ENCODE measurements around the gene USP32.
A peak's percentile ranks its signal among the peaks of the same experiment; 100 is the strongest.

Gene USP32

DNA sequence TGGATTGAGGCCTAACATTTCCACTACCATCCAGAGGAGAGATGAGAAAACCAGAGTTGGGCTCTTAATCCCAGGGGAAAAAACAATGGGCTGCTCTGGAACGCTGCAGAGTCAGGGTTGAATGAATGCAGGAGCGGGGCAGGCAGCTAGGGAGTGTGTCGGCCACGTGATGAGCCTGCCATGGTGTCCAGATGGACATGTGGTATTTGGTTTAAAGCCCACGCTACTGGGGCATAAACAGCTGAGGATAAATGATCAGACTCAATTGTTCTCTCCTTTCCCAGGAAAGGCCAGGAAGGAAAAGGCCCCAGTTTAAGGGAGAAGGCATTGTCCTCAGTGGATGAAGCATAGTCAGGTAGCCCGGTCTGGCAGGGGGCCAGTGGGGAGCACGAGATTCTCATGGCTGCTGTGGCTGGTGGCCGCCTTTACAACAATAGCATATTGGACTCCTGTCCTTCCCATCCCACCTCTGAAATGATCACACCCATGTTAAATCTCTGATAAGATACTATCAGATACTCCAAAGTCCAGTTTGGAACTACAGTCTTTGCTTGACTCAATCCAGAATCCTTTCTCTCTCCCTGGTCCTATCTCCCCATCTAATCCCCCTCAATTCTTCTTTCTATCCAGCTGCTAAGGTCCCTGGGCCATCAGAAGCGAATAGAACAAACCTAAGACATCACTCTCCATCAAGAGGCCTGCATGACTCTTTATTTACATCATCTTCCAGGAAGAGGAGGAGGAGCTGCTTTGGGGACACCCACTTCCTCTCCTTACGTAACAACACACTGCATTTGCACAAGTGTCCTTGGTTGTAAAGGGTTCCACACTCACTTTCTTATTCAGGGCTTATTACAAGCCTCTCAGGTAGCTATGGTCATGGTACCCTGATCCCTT is 221.8 kb downstream of the USP32 start:
- DNase-seq: no peak

DNA sequence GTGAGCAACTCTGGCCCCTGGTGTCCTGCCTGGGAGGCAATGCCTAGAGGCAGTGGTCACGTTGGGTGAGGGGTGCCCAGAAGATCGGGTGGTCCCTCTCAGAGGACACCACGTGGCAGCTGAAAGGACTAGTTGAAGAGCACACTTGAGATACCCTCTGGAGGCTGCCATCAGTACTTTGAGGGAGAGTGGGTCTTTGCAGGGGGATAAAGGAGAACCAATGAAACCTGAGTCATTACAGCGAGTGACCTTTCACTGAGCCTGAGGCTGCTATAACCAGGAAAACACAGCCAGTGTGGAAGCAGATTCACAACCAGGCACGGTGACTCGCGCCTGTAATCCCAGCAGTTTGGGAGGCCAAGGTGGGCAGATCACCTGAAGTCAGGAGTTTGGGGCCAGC is 223.3 kb downstream of the USP32 start:
- no peak for DNase-seq

GRCh38 chr17:60167065-60167741 is 224.7 kb downstream of the USP32 start:
- no peak for DNase-seq

GRCh38 chr17:60165971-60166370 is 226.0 kb downstream of the USP32 start:
- DNase-seq: peak; percentile 33 to 55

DNA sequence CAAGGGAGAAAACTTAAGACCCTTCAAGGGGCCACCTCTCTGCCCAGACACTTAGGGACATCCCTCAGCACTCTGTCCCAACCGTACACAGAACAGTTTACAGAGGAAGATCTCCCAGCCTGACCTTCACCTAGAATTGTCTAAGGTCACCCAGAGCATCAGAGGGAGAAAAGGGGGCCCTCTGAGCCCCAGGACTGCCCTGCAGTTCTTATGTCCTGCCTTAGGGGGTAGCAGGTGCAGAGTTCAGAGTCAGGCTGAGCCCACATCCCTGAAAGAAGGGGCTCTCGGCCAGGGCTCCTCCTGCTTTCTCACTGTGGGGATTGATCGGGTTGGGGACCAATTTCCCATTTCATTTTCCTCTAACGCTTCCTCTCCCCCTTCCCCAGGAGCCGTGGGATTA is 226.7 kb downstream of the USP32 start:
- DNase-seq: no peak

GRCh38 chr17:60164697-60165096 is 227.2 kb downstream of the USP32 start:
- no peak for DNase-seq

DNA sequence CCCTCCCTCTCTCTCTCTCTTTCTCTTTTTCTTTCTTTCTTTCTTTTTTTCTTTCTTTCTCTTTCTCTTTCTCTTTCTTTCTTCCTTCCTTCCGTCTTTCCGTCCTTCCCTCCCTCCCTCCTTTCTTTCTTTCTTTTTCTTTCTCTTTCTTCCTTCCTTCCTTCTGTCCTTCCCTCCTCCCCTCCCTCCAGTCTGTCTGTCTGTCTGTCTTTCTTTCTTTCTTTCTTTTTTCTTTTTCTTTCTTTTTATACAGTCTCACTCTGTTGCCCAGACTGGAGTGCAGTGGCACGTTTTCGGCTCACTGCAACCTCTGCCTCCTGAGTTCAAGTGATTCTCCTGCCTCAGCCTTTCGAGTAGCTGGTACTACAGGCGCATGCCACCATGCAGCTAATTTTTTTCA is 227.8 kb downstream of the USP32 start:
- DNase-seq: no peak

GRCh38 chr17:60163108-60163784 is 228.7 kb downstream of the USP32 start:
- DNase-seq: no peak

- no peak for DNase-seq
These were observed 230.2 kb downstream of the USP32 start for GRCh38 chr17:60161598-60162330.

DNA sequence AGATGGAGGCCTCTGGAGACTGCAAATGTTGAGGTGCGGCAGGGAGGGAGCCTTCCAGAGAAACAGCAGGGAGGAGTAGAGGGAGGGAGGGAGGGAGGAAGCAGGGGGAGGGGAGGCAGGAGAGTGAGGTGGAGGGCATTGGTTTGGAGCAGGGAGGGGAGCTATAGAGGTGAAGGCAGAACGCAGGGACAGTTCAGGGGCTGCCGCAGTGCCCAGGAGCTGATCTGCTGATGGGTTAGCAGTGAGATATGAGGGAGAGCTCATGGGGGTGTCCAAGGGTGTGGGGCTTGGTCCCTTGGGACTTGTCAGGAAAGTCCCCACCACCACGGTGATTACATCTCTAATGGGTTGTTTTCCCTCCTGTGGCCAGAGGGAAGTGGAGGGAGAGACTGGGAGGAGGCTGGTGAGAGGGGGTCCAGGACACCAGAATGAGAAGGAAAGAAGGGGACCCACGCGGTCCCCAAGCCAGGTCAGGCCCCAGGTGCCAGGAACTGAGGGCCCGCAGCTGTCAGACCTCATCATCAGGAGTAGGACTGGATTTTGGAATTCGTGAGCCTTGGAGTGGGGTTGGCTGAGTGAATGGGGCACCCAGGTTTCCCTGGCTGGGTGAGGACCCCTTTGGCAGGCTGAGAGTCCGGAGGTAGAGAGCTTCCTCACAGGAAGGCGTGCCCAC is 231.0 kb downstream of the USP32 start:
- no peak for DNase-seq

- no peak for DNase-seq
These were observed 232.5 kb downstream of the USP32 start for GRCh38 chr17:60159479-60159866.

GRCh38 chr17:60158751-60159478 is 233.0 kb downstream of the USP32 start:
- DNase-seq: no peak

- no peak for DNase-seq
These were observed 234.4 kb downstream of the USP32 start for GRCh38 chr17:60157487-60158040.

GRCh38 chr17:60156746-60157145 is 235.2 kb downstream of the USP32 start:
- DNase-seq: no peak

DNA sequence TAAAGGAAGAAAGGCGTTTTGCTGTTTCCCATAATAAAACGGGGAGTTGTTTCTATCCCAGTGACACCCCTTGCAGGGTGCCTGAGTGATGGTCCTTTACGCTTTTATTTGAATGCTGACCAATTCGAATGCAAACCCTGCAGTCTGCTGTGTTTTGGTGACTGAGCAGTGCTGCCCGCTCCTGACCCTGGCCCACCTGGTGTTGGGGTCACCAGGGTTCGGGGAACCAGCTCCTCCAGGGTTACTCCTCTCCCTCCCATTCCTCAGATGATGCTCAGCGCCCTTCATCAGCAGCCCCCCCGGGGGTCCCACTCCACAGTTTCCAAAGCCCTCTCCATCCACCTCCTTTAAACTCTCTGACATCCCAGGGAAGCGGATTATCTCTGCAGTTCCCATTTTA is 236.1 kb downstream of the USP32 start:
- DNase-seq: no peak

GRCh38 chr17:60155427-60155814 is 236.5 kb downstream of the USP32 start:
- DNase-seq: no peak

DNA sequence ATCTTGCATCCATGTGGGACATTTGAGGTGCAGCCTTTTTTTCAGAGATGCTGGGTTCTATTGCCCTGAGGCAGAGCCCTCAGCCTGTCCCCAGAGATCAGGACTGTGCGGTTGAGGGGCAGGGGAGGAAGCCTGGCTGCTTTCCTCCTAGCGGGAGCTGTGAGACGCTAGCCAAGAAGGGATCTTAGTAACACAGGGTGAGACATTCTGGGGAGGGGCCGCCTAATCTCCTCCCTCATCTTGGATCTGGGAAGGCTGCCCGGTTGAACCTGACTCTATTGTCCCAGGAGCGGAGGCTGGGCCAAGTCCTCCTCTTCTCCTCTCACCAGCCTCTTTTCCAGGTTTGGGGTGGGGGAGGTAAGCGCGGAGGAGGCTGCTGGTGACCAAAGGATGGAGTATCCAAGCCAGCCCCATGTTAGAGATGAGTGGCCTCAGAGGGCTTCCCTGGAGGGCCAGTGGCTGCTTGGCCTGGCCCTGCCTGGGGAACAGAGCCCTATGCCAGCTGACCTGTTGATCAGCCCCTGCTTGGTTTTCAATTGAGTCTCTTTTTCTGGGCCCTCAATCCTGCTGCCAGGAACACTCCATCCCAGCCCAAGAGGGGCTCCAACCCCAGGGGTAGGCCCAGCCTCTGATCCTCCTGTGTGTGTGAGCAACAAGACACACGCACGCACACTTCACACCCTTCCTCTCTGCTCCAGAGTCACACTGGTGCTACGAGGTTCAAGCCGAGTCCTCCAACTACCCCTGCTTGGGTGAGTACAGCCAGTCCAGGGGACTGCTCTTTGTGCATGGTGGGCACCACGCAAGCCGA is 237.1 kb downstream of the USP32 start:
- DNase-seq: no peak

DNA sequence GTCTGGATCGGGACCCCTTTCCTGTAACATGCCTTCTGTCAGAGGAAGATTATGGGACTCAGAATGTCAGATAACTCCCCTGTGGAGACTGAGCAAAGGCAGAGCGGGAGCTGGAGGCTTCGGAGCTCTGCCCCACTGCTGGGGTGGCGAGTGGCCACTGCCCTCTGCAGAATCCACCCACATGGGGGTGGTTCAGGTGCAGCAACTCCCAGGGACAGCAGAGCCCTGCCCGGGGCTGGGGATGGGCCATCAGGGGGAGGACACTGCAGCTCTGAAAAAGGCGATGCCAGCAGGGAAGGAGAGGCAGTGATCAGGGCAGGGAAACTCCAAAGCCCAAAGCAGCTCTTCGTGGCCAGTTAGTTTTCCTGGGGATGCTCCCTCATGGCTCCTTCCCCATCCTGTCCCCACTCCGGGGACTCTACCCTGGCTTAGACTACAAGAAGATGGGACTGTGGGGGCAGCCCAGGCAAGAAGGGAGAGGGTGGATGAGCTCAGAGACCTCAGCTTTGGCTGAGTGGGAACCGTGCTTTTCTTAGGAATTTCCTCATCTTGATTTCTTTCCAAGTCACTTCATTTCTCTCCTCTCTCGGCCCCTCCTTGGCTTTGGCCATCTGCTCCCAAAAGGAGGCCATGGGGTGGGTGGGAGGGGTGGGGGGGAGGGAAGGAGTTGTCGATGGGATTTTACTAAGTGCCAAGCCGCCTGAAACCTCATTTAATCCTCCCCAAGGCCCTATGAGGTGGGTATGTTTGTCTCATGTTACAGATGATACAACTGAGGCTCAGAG is 238.1 kb downstream of the USP32 start:
- no peak for DNase-seq

DNA sequence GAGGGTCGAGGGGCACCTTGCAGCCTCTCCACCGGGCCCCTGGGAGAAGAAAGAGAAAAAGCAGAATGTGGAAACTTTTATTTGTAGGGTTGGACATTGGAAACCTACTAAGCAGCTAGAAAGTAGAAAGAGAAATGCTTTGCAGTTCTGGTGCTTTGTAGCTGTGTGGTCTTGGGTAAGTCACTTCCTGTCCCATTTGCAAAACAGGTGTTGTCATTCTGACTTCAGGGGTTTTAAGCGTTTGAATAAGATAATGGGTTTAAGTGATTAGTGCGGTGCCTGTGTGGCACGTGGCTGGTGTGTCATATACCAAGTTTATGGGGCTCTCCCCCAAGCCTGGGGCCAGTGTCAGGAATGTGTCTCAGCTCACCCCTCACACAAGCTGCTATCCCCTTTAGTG is 240.6 kb downstream of the USP32 start:
- DNase-seq: peak in 1 of 2 experiments; percentile 26

All from activated CD4-positive, alpha-beta T cell treated with anti-CD3 and anti-CD28 coated beads, Interleukin-2, amount 50 U/mL, for 48 hours (primary cell).